Measurements from ENCODE around the gene CTRB2.

- no peak for TF ChIP-seq CTCF (conservative IDR thresholded peaks at IDR 0.05; ENCODE audit: low read length)
- no peak for TF ChIP-seq EZH2phosphoT487 (IDR thresholded peaks at IDR 0.05; ENCODE audit: borderline replicate concordance, low read depth, low read length)
Observed at GRCh38 chr16:75209944-75210343, 3.0 kb upstream of the CTRB2 start.
